Lower leg skin (tissue), 4 donors: ENCODE results near the gene RPA1. TPM values are rescaled to one million over a fixed set of nuclear protein-coding genes. Genes with fewer than 3 reads are reported as not detected.
A peak's percentile ranks its signal among the peaks of the same experiment; 100 is the strongest.

Source experiments
- DNase-seq, 2 donors: peaks; one replicate each; pipeline ENCODE4 v3.0.0-alpha.2; 2019; ENCODE audit warnings: low spot score in 2 of 2
- H3K4me3 ChIP-seq: fragments of 200-600 bp; sonication (generic); 2 replicates; pipeline ENCODE4 v1.5.1; 2017; ENCODE audit warnings: mild to moderate bottlenecking, low read depth; ENCODE audit not compliant: poor library complexity, severe bottlenecking
- CTCF ChIP-seq, 3 donors: fragments of 450-650 bp; IDR thresholded peaks; one replicate each; pipeline ENCODE4 v1.5.1; 2016; ENCODE audit warnings: antibody characterized with exemption in 3 of 3, mild to moderate bottlenecking in 3 of 3, moderate library complexity in 2 of 3
- POLR2A ChIP-seq, 2 donors: fragments of 450-650 bp; IDR thresholded peaks; one replicate each; pipeline ENCODE4 v1.6.1; 2016 to 2017; ENCODE audit warnings: antibody characterized with exemption in 2 of 2, mild to moderate bottlenecking in 1 of 2, moderate library complexity in 1 of 2
- WGBS, 2 donors: methylation state at CpG; one replicate each; pipeline ENCODE4 v1.1.5; 2018; 5-methylcytosine and 5-hydroxymethylcytosine counted together
- intact Hi-C: fragments of 100-400 bp; cut with DNase I; formaldehyde crosslinking; loops from one replicate; pipeline ENCODE4 v1.15.0; 2023; ENCODE audit warnings: low total_unique reads
- total RNA-seq, 4 donors: library from RNA; depleted of rRNA; stranded (reverse); fragments of >200 nt; gene quantifications; one replicate each; pipeline ENCODE4 v1.1.0, GENCODE V29; 2016

Gene RPA1
- total RNA-seq, 4 donors from 2014 or later, result 21.0 to 31.5 (median 26.9) TPM

- WGBS, 2 donors, result 68 to 72% methylated on average over 7 of the region's 7 CpGs
Measured at GRCh38 chr17:1820528-1821252, 9.1 kb upstream of the RPA1 start.

GRCh38 chr17:1829216-1829591, 601 bp upstream of the RPA1 start:
- 0 to 1% methylated on average over 12 to 13 of the region's 13 CpGs for WGBS, 2 donors
- no peak for DNase-seq
- intact Hi-C loops, result no loop called here
- peak overlapping the region; percentile 80 for H3K4me3 ChIP-seq
- no peak for TF ChIP-seq POLR2A (IDR thresholded peaks at IDR 0.05)
- TF ChIP-seq CTCF (IDR thresholded peaks at IDR 0.05), result no peak

More at GRCh38 chr17:1820528-1821252, 9.1 kb upstream of the RPA1 start:
- intact Hi-C loops, result no loop called here
- no peak for DNase-seq
- H3K4me3 ChIP-seq, result no peak overlapping the region
- TF ChIP-seq CTCF (IDR thresholded peaks at IDR 0.05), result no peak
- TF ChIP-seq POLR2A (IDR thresholded peaks at IDR 0.05), result no peak

GRCh38 chr17:1830288-1830687, 483 bp downstream of the RPA1 start:
- intact Hi-C loops, result no loop called here
- no peak for TF ChIP-seq CTCF (IDR thresholded peaks at IDR 0.05)
- no peak for TF ChIP-seq POLR2A (IDR thresholded peaks at IDR 0.05)
- WGBS, 2 donors, result 0 to 1% methylated on average over 11 of the region's 11 CpGs
- peak overlapping the region; percentile 80 for H3K4me3 ChIP-seq
- DNase-seq, result no peak

- no peak for DNase-seq
- 82% methylated on average over 12 of the region's 12 CpGs for WGBS, 2 donors
- no peak overlapping the region for H3K4me3 ChIP-seq
- TF ChIP-seq CTCF (IDR thresholded peaks at IDR 0.05) (no peak), POLR2A (IDR thresholded peaks at IDR 0.05) (no peak)
- intact Hi-C loops, result no loop called here
Measured at GRCh38 chr17:1834380-1835149, 4.8 kb downstream of the RPA1 start.

GRCh38 chr17:1839516-1839915, 9.7 kb downstream of the RPA1 start:
- TF ChIP-seq CTCF (IDR thresholded peaks at IDR 0.05) (no peak), POLR2A (IDR thresholded peaks at IDR 0.05) (no peak)
- no peak overlapping the region for H3K4me3 ChIP-seq
- DNase-seq, result no peak
- intact Hi-C loops, result no loop called here
- WGBS, 2 donors, result 82 to 87% methylated on average over 4 of the region's 4 CpGs
